Measurements from ENCODE around the gene ADAMTSL1. TPM values are rescaled to one million over a fixed set of nuclear protein-coding genes. Genes with fewer than 3 reads are reported as not detected.

ADAMTSL1 gene
- total RNA-seq, 1 experiment from 2014 or later = not detected

DNA sequence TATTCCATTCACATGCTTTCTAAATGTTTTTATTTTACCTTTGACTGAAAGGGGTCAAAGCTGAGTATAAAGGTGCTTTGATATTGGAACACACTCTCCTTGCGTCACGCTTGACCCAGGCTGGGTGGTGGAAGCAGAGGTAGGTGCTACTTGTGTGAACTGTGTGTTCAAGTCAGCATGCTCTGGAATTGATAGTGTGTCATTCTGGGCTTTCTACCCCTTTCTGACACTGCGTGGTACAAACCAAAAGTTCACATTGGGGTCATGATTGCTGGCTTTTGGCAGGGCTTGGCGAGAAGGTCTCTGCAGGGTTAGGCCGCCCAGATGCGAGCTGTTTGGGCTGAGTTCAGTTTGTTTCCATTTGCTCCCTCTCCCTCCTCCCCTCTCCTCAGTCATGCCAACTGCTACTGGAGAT is 131.8 kb downstream of the ADAMTSL1 start:
- intact Hi-C loops (cut with micrococcal nuclease) = no loop called here
- ChIA-PET RAD21 (ENCODE audit: low non-redundant PET in 1 of 2, low total read pairs in 2 of 2, uncharacterized antibody in 2 of 2, unreplicated experiment in 2 of 2) (no interaction called here), CTCF (no interaction called here), POLR2A (no interaction called here)
- H4K20me1 ChIP-seq (ENCODE audit: insufficient read depth) = no peaks in the 10 kb centered on the region
- no peak overlapping the region for H3K4me3 ChIP-seq (replicated peaks in 1 of 2; ENCODE audit: low read depth in 1 of 2, low read length in 2 of 2)
- H3K36me3 ChIP-seq (ENCODE audit: control insufficient read depth in 1 of 2, insufficient read depth in 2 of 2, low read length in 2 of 2) = no peaks in the 10 kb centered on the region
- H3K9me2 ChIP-seq (ENCODE audit: insufficient read depth) = no peaks in the 10 kb centered on the region
- ATAC-seq = no peak
- no peaks in the 10 kb centered on the region for H3K79me2 ChIP-seq (ENCODE audit: insufficient read depth, low read length)
- no peaks in the 10 kb centered on the region for H3K27me3 ChIP-seq (ENCODE audit: insufficient read depth, low read length)
- H3K27ac ChIP-seq (ENCODE audit: low read depth, low read length) = no peak overlapping the region
- TF ChIP-seq EGR1 (IDR thresholded peaks at IDR 0.05; ENCODE audit: low read depth) (no peak), TCF7L2 (IDR thresholded peaks at IDR 0.05; ENCODE audit: borderline replicate concordance, extremely low read depth, insufficient read depth, insufficient read length) (no peak), ZNF274 (IDR thresholded peaks at IDR 0.05; ENCODE audit: low read depth, low read length) (no peak), JUND (IDR thresholded peaks at IDR 0.05) (no peak), POLR2AphosphoS5 (IDR thresholded peaks at IDR 0.05; ENCODE audit: low read depth, low read length) (no peak), SIN3A (IDR thresholded peaks at IDR 0.05; ENCODE audit: low read depth) (no peak), POLR2A (IDR thresholded peaks at IDR 0.05; ENCODE audit: borderline replicate concordance, extremely low read depth, insufficient read depth, insufficient read length) (no peak), YY1 (IDR thresholded peaks at IDR 0.05; ENCODE audit: extremely low read depth, insufficient replicate concordance, low read depth, low read length) (no peak), EZH2phosphoT487 (IDR thresholded peaks at IDR 0.05; ENCODE audit: borderline replicate concordance) (no peak), ZFX (IDR thresholded peaks at IDR 0.05) (no peak), SRF (IDR thresholded peaks at IDR 0.05; ENCODE audit: low read depth) (no peak), FOSL1 (IDR thresholded peaks at IDR 0.05; ENCODE audit: low read depth) (no peak), ZBTB33 (IDR thresholded peaks at IDR 0.05; ENCODE audit: extremely low read depth, insufficient replicate concordance, low read length) (no peak), REST (IDR thresholded peaks at IDR 0.05; ENCODE audit: low read depth) (no peak)
- TF ChIP-seq, protein P1, sequence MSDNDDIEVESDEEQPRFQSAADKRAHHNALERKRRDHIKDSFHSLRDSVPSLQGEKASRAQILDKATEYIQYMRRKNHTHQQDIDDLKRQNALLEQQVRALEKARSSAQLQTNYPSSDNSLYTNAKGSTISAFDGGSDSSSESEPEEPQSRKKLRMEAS (IDR thresholded peaks at IDR 0.05) = no peak
- no peak for DNase-seq (ENCODE audit: low read depth, low spot score)
- no peak overlapping the region for H3K9ac ChIP-seq (ENCODE audit: low read length)
- no peaks in the 10 kb centered on the region for H3K4me1 ChIP-seq (ENCODE audit: control insufficient read depth in 1 of 2, insufficient read depth in 2 of 2, low read length in 2 of 2)
- no TSS peak for BruUV-seq (replicated peaks)
- H3K9me3 ChIP-seq (ENCODE audit: control insufficient read depth in 1 of 2, insufficient read depth in 1 of 2, low read depth in 1 of 2, low read length in 2 of 2) = no peaks in the 10 kb centered on the region
- H2AFZ ChIP-seq (ENCODE audit: low read depth, low read length, poor library complexity, severe bottlenecking) = no peak overlapping the region
- no peak overlapping the region for H3K4me2 ChIP-seq (ENCODE audit: low read length)
